Heart right ventricle (tissue), 16 donors: ENCODE data around the gene SLC16A3. TPM values are rescaled to one million over a fixed set of nuclear protein-coding genes. Genes with fewer than 3 reads are reported as not detected.
A peak's percentile ranks its signal among the peaks of the same experiment; 100 is the strongest.

Source experiments
- ATAC-seq, 8 donors: fragments of 200-7000 bp; cut with Tn5 transposase; one replicate each; pipeline ENCODE4 v1.9.1; 2020; ENCODE audit warnings: mild to moderate bottlenecking in 8 of 8, moderate library complexity in 8 of 8, moderate number of reproducible peaks in 1 of 8
- DNase-seq, 2 donors: peaks; one replicate each; pipeline ENCODE4 v3.0.0-alpha.2; 2020
- H3K27ac ChIP-seq, 10 donors: fragments of 200-600 bp; sonication (generic) in 2 of 10; one replicate each; pipeline versions ENCODE4 v1.5.0 to v1.8.0; 2020 to 2022; ENCODE audit warnings: mild to moderate bottlenecking in 3 of 10
- H3K27me3 ChIP-seq, 7 donors: fragments of 200-600 bp; one replicate each; pipeline ENCODE4 v1.8.0; 2021 to 2022; ENCODE audit warnings: mild to moderate bottlenecking in 2 of 7
- H3K36me3 ChIP-seq, 9 donors: fragments of 200-600 bp; sonication (generic) in 1 of 9; one replicate each; pipeline versions ENCODE4 v1.5.0 to v1.8.0; 2020 to 2022; ENCODE audit warnings: mild to moderate bottlenecking in 2 of 9
- H3K4me1 ChIP-seq, 9 donors: fragments of 200-600 bp; sonication (generic) in 1 of 9; one replicate each; pipeline versions ENCODE4 v1.5.0 to v1.8.0; 2020 to 2022; ENCODE audit warnings: mild to moderate bottlenecking in 4 of 9
- H3K4me3 ChIP-seq, 10 donors: fragments of 200-600 bp; sonication (generic) in 2 of 10; one replicate each; pipeline versions ENCODE4 v1.5.0 to v1.8.0; 2020 to 2022; ENCODE audit warnings: mild to moderate bottlenecking in 7 of 10, moderate library complexity in 2 of 10
- H3K9me3 ChIP-seq, 11 donors: fragments of 200-600 bp in 10 of 11; sonication (generic) in 2 of 11; one replicate each; pipeline versions ENCODE4 v1.5.0 to v1.8.0; 2013 to 2022; ENCODE audit warnings: mild to moderate bottlenecking in 2 of 11, control low read depth in 1 of 11, moderate library complexity in 1 of 11
- CTCF ChIP-seq, 9 donors: fragments of 200-600 bp; sonication (generic) in 2 of 9; IDR thresholded peaks; one replicate each; pipeline versions ENCODE4 v1.5.0 to v1.8.0; 2021 to 2022; ENCODE audit warnings: antibody characterized with exemption in 9 of 9, mild to moderate bottlenecking in 5 of 9, moderate library complexity in 1 of 9
- WGBS, 2 donors: extraction: QIAGEN DNeasy Blood & Tissue Kit; methylation state at CpG; one replicate each; pipeline ENCODE4 v1.1.7; 2013; ENCODE audit warnings: inconsistent platforms in 1 of 2; 5-methylcytosine and 5-hydroxymethylcytosine counted together
- intact Hi-C, 10 donors: fragments of 100-400 bp; cut with DNase I; formaldehyde crosslinking; loops; one replicate each; pipeline versions ENCODE4 v1.11.1 to v1.14.2; 2022
- polyA plus RNA-seq, 2 donors: library from polyadenylated mRNA; stranded (reverse); fragments of 200-250 nt; gene quantifications; one replicate each; pipeline ENCODE4 v1.2.3, GENCODE V29; 2013
- total RNA-seq, 10 donors: library from RNA; stranded (reverse); fragmentation: NEBNext Ultra II Directional in 3 of 10; extraction: Animal tissue kit (Norgen Biotek cat#: 25700) in 3 of 10; gene quantifications; one replicate each; pipeline versions ENCODE4 v1.2.1 to v1.2.4, GENCODE V29; 2021 to 2023
- donor health status: Arrhythmogenic right ventricular cardiomyopathy.
- donor health status: ischemic (EF 13 %, LVEDD 7.1; RV severe dilation, severe dysfunction).
- donor health status: healthy with polysubstance abuse.
- donor health status: DM: no; HTN: yes; CAD: no.
- donor health status: DM: no; HTN: no; CAD: no.
- donor health status: ischemic (EF 25% LVEDD 6.9; RV normal size, moderate dysfunction).
- donor health status: ischemic (EF 25% LVEDD 5.7; RV mildly dilated, moderate dysfunction).
- donor health status: healthy.
- donor health status: DM: yes; HTN: yes; CAD: no.
- donor health status: Ischemic cardiomyopathy.
- donor health status: ischemic (EF 35%, LVEDD 5.7; RV mildly dilated, moderate dysfunction).
- donor health status: nonischemic (EF 11% LVEDD 7.7; RV severe dilation, severe dysfunction).
- donor health status: DM: yes; HTN: yes; CAD: no.
- donor health status: PGD.
- donor health status: ischemic (EF 29% LVEDD 5.4; RV normal size, mild dysfunction).
- donor health status: nonischemic (EF 23%, LVEDD 6.1; RV moderate dilation, normal function).

The SLC16A3 gene
- total and polyA plus RNA-seq, 12 donors = 4.8 to 65.3 (median 10.1) TPM

- intact Hi-C loops = no loop called here
- ATAC-seq (no peak), DNase-seq (no peak)
- Histone ChIP-seq H3K27me3 (no peaks in the 10 kb centered on the region), H3K4me3 (no peak overlapping the region), H3K36me3 (peaks cover 4 to 99% (median 68%) of the 10 kb centered on the region in 9 donors), H3K9me3 (no peaks in the 10 kb centered on the region), H3K27ac (no peak overlapping the region), H3K4me1 (peaks cover 3 to 28% (median 18%) of the 10 kb centered on the region in 9 donors)
- no peak for TF ChIP-seq CTCF (IDR thresholded peaks at IDR 0.05)
- WGBS, 2 donors = 63 to 64% methylated on average over 4 of the region's 4 CpGs
Measured at GRCh38 chr17:82262344-82262743, 33.5 kb downstream of the SLC16A3 start.

- no peak overlapping the region for H3K4me3 ChIP-seq
- WGBS, 2 donors = 88 to 89% methylated on average over 9 of the region's 9 CpGs
- ATAC-seq (no peak), DNase-seq (no peak)
- no peaks in the 10 kb centered on the region for H3K9me3 ChIP-seq
- peaks cover 4 to 94% (median 61%) of the 10 kb centered on the region in 9 donors for H3K36me3 ChIP-seq
- H3K27me3 ChIP-seq = no peaks in the 10 kb centered on the region
- intact Hi-C loops = no loop called here
- no peak for TF ChIP-seq CTCF (IDR thresholded peaks at IDR 0.05)
- H3K27ac ChIP-seq = no peak overlapping the region
- peaks cover 13 to 41% (median 30%) of the 10 kb centered on the region in 9 donors for H3K4me1 ChIP-seq
Measured at GRCh38 chr17:82263641-82264040, 34.8 kb downstream of the SLC16A3 start.

GRCh38 chr17:82266142-82266541, 37.3 kb downstream of the SLC16A3 start:
- Histone ChIP-seq H3K27ac (peak overlapping the region in 7 of 10 donors; percentile 81 to 94 (median 83)), H3K4me1 (peaks cover 18 to 60% (median 53%) of the 10 kb centered on the region in 9 donors), H3K9me3 (no peaks in the 10 kb centered on the region), H3K36me3 (peaks cover 4 to 95% (median 47%) of the 10 kb centered on the region in 9 donors), H3K27me3 (no peaks in the 10 kb centered on the region), H3K4me3 (no peak overlapping the region)
- ATAC-seq (no peak), DNase-seq (no peak)
- intact Hi-C loops = no loop called here
- TF ChIP-seq CTCF (IDR thresholded peaks at IDR 0.05) = no peak
- 88 to 92% methylated on average over 10 of the region's 10 CpGs for WGBS, 2 donors

- Histone ChIP-seq H3K36me3 (peaks cover 4 to 90% (median 46%) of the 10 kb centered on the region in 9 donors), H3K4me1 (peaks cover 27 to 74% (median 68%) of the 10 kb centered on the region in 9 donors), H3K27me3 (no peaks in the 10 kb centered on the region), H3K9me3 (no peaks in the 10 kb centered on the region), H3K27ac (peak overlapping the region; percentile 48 to 94 (median 82)), H3K4me3 (peak overlapping the region in 8 of 10 donors; percentile 8 to 33 (median 16))
- 20 to 23% methylated on average over 21 of the region's 21 CpGs for WGBS, 2 donors
- DNase-seq (peak; percentile 91 to 92), ATAC-seq (peak; percentile 94 to 96 (median 95))
- intact Hi-C loops = no loop called here
- no peak for TF ChIP-seq CTCF (IDR thresholded peaks at IDR 0.05)
Measured at GRCh38 chr17:82267575-82268379, 38.9 kb downstream of the SLC16A3 start.
